HG03039 (cell line): ENCODE data around the gene GNAO1.

Source experiments
- ATAC-seq: cut with Tn5 transposase; IDR thresholded peaks from one replicate; pipeline ENCODE4 v1.9.1; 2021; ENCODE audit warnings: mild to moderate bottlenecking, moderate library complexity; ENCODE audit not compliant: unreplicated experiment

The GNAO1 gene

GRCh38 chr16:56328276-56329022 lies 137.2 kb downstream of the GNAO1 start:
- no peak for ATAC-seq

- no peak for ATAC-seq
These were observed 138.6 kb downstream of the GNAO1 start for GRCh38 chr16:56329887-56330286.

- ATAC-seq: no peak
These were observed 139.2 kb downstream of the GNAO1 start for GRCh38 chr16:56330476-56330875.

DNA sequence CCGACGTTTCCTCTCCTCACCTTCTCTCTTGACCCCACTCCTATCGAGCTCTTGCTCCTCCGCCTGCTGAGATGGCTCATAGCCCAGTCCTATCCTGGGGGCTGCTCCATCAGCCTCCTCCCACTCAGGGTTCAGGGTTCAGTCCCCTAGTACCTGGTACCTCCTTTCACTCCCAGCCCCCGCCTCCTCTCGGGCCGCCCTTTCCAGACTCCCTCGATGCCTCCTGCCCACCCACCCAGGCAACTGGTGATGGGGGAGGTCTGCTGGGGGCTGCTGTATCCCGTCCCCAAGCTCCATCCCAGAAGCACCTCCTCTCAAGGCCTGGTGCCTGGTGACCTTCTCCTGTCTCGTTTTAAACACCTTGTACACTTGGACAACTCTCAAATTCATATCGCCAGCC lies 140.1 kb downstream of the GNAO1 start:
- no peak for ATAC-seq

GRCh38 chr16:56331915-56332314 lies 140.6 kb downstream of the GNAO1 start:
- no peak for ATAC-seq

- no peak for ATAC-seq
These were observed 141.3 kb downstream of the GNAO1 start for GRCh38 chr16:56332464-56333079.

DNA sequence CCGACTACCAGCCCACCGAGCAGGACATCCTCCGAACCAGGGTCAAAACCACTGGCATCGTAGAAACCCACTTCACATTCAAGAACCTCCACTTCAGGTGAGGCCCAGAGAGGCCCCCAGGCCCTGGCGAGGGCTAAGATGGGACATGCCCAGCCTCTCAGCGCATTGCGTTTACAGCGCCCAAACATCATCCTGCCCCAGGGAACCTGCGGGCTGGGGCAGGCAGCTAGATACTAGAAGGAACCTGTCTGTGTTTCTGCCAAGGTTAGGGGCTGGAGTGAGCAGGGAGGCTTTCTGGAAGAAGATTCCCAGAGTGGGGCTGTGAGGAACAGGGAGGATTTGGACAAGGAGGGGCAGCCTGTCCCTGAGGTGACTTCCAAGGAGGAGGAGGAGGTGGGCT lies 143.5 kb downstream of the GNAO1 start:
- ATAC-seq: no peak

- ATAC-seq: no peak
These were observed 144.9 kb downstream of the GNAO1 start for GRCh38 chr16:56336071-56336688.

DNA sequence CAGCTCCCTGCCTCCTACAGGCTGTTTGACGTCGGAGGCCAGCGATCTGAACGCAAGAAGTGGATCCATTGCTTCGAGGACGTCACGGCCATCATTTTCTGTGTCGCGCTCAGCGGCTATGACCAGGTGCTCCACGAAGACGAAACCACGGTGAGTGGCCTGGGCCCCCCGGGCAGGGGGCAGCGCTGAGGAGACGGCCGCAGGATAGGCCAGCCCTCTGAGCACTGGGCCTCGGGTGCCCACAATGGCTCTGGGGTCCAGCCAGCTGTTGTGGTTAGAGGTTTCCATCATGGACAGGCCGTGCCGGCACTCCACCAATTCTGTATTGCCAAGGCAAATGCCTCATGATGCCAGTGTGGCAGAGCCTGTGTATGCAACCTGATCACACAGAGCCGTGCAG lies 145.4 kb downstream of the GNAO1 start:
- no peak for ATAC-seq

DNA sequence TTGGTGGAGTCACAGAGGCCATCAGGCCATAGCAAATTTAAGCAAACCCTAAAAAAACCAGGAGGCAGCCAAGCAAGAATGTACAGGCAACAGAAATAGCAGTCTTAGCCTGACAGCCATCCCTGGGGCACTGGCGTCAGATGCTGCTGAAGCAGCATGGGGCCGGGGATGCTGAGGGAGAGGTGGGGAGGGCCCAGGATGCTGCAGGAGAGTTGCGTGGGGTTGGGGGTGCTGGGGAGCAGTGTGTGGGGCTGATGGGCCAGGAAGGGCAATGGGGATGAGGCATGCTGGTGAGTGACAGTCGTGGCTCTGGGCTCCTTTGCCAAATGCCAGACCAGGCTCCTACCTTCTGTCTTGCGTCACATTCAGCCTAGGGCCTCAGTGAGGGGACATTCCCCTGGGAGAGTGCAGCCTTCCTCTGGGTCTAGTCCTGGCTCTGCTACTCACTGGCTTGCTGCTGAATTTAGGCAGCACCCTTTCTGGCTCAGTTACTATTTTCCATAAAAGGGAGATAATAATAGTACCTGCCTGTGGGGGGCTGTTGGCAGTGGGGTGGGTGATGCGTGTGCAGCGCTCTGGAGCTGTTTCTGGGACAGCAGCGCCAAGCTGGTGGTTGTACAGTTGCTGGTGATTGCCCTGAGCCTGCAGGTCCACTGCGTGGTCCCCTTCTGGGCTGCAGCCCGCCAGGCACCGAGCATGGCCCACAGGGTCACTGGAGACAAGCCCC lies 146.0 kb downstream of the GNAO1 start:
- ATAC-seq: no peak

DNA sequence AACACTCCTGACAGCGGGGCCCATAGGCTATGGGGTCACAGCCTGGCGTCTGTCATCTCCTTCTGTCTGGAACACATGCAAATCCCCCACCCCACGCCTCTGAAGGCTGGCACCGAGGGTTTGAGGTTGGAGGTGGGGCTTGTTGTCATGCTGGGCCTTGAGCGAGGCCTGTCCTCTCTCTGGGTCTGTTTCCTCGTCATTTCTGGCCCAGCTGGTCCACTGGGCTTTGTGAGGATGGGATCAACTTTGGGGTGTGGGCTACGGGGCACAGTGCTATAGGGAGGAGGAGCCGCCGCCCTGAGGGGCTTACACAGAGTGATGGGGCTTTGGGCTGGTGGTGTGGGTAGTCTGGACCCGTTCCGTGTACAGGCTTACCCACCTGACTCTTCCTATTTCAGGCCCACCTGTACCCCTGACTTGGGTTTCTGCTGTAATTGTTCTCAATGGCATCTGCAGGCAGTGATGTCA lies 146.6 kb downstream of the GNAO1 start:
- no peak for ATAC-seq

- ATAC-seq: no peak
These were observed 147.5 kb downstream of the GNAO1 start for GRCh38 chr16:56338566-56339318.

DNA sequence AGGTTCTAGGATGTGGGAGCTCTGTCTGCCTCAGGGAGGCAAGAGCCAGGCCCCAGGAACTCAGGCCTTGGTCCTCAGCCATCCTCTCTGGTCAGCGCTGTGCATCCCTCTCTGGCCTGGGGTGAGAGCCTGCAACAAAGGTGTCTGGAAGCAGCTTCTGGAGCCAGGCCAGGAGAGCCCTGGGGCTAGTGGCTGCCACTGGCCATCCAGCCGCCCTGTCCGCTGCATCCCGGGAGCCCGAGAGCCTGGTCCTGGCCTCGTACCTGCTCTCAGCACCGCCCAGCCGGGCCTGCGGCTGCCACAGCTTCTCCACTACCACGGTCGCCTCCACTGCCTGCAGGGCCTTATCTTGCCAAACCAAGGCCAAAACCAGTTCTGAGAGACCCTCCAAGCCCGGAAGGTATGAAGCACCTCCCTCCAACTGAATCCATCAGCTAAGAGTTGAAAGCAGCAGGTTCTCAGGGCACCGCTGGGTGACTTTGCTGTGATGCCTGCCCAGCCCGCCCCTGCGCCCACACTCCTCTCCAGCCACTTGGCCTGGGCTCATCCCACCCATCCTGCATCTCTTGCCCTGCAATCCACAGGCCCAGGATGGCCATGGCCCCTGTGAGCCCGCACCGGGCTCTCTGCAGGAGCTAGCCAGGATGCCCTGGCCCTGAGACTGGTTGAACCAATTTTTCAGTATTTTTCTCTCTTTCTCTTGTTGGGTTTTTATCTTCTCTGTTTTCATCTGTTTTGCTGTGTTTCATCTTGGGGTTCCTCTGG lies 148.3 kb downstream of the GNAO1 start:
- ATAC-seq: no peak

- no peak for ATAC-seq
These were observed 149.1 kb downstream of the GNAO1 start for GRCh38 chr16:56340416-56340815.

- no peak for ATAC-seq
These were observed 149.6 kb downstream of the GNAO1 start for GRCh38 chr16:56340864-56341365.

GRCh38 chr16:56341656-56342399 lies 150.5 kb downstream of the GNAO1 start:
- no peak for ATAC-seq

GRCh38 chr16:56343661-56344517 lies 152.6 kb downstream of the GNAO1 start:
- ATAC-seq: no peak
